HepG2 (cell line): Measurements from ENCODE around the gene FAM234B. TPM values are rescaled to one million over a fixed set of nuclear protein-coding genes. Genes with fewer than 3 reads are reported as not detected.

Experiments used
- ATAC-seq: fragments of 200-7000 bp; cut with Tn5 transposase; 3 replicates; pipeline ENCODE4 v1.9.1; 2020; ENCODE audit warnings: mild to moderate bottlenecking, moderate library complexity
- BruUV-seq: library from RNA; stranded (reverse); fragments of 400-500 nt; replicated peaks from 2 replicates; lab custom pipeline; 2021; lab: Mats Ljungman, UMichigan
- CTCF ChIA-PET: fragments of 300-600 bp; formaldehyde crosslinking; extraction: SDS; loops from one replicate; lab custom pipeline; 2021; ENCODE audit warnings: low total read pairs, inconsistent platforms, low intra/inter-chr PET ratio; lab: Yijun Ruan, JAX
- POLR2A ChIA-PET: fragments of 350-600 bp; sonication (Branson Sonifier 250); formaldehyde crosslinking; loops from one replicate; lab custom pipeline; 2020; ENCODE audit warnings: antibody characterized with exemption, inconsistent platforms; lab: Yijun Ruan, JAX
- DNase-seq: peaks from one replicate; pipeline ENCODE4 v3.0.0-alpha.2; 2015; ENCODE audit warnings: low spot score
- FAIRE-seq: peaks from 3 replicates; lab custom pipeline; 2011; peaks lifted over from hg19 to GRCh38; lab: Jason Lieb, UNC
- H2AFZ ChIP-seq: one replicate; pipeline ENCODE4 v1.6.1; 2011; ENCODE audit warnings: low read length, inconsistent platforms
- H3K27ac ChIP-seq: fragments of 300-600 bp; 3 replicates; pipeline ENCODE4 v1.8.0; 2011; ENCODE audit warnings: mixed run types, mild to moderate bottlenecking, mixed read lengths, low read length, inconsistent platforms; ENCODE audit not compliant: insufficient read depth; ENCODE audit errors: extremely low read length
- H3K27me3 ChIP-seq, 2 experiments: fragments of 200-600 bp in 1 of 2; 2 replicates in 1 of 2; 3 replicates in 1 of 2; pipeline versions ENCODE4 v1.6.0 to v1.8.0; 2011; ENCODE audit warnings: low read length in 2 of 2, mild to moderate bottlenecking in 2 of 2, moderate library complexity in 2 of 2, inconsistent platforms in 1 of 2; ENCODE audit not compliant: insufficient read depth in 2 of 2, control insufficient read depth in 1 of 2
- H3K36me3 ChIP-seq, 2 experiments: fragments of 200-600 bp in 1 of 2; replicated peaks in 1 of 2; 2 replicates in 1 of 2; 3 replicates in 1 of 2; pipeline versions ENCODE4 v1.5.1 to v1.8.0; 2011; ENCODE audit warnings: low read length in 2 of 2, inconsistent platforms in 1 of 2; ENCODE audit not compliant: insufficient read depth in 2 of 2, control insufficient read depth in 1 of 2
- H3K4me1 ChIP-seq: 2 replicates; pipeline ENCODE4 v1.5.1; 2012; ENCODE audit warnings: low read length, inconsistent platforms; ENCODE audit not compliant: insufficient read depth
- H3K4me2 ChIP-seq: 2 replicates; pipeline ENCODE4 v1.6.0; 2011; ENCODE audit warnings: low read depth, low read length, inconsistent platforms
- H3K4me3 ChIP-seq, 3 experiments: fragments of 200-600 bp in 1 of 3; sonication (generic), shearing (Covaris generic) in 1 of 3; replicated peaks in 1 of 3; 2 replicates each; pipeline ENCODE4 v1.5.1; 2011 to 2016; ENCODE audit warnings: low read length in 3 of 3, inconsistent platforms in 2 of 3, low read depth in 2 of 3, mild to moderate bottlenecking in 2 of 3, control low read depth in 1 of 3, mixed read lengths in 1 of 3; ENCODE audit not compliant: insufficient read depth in 1 of 3
- H3K79me2 ChIP-seq: one replicate; pipeline ENCODE4 v1.6.1; 2011; ENCODE audit warnings: low read length, inconsistent platforms; ENCODE audit not compliant: insufficient read depth
- H3K9ac ChIP-seq: 2 replicates; pipeline ENCODE4 v1.6.0; 2011; ENCODE audit warnings: mild to moderate bottlenecking, low read depth, low read length, inconsistent platforms; ENCODE audit not compliant: insufficient read depth
- H3K9me3 ChIP-seq: 2 replicates; pipeline ENCODE4 v1.5.1; 2012; ENCODE audit warnings: mild to moderate bottlenecking, low read length
- H4K20me1 ChIP-seq: 2 replicates; pipeline ENCODE4 v1.6.0; 2011; ENCODE audit warnings: inconsistent platforms, mild to moderate bottlenecking, low read length, moderate library complexity; ENCODE audit not compliant: insufficient read depth
- ADNP ChIP-seq: sonication (generic); formaldehyde crosslinking; IDR thresholded peaks from 2 replicates; pipeline ENCODE4 v1.4.0; 2020; ENCODE audit warnings: missing genetic modification reagents
- AGO1 ChIP-seq: fragments of 200-400 bp; formaldehyde crosslinking; IDR thresholded peaks from 2 replicates; pipeline ENCODE4 v1.6.1; 2017; ENCODE audit warnings: mild to moderate bottlenecking, low read depth, low read length, moderate library complexity; ENCODE audit not compliant: poor library complexity, severe bottlenecking
- HOXD1 ChIP-seq: sonication (generic); formaldehyde crosslinking; IDR thresholded peaks from 2 replicates; pipeline ENCODE4 v1.5.0; 2020; ENCODE audit warnings: missing genetic modification reagents
- KLF6 ChIP-seq: IDR thresholded peaks from 2 replicates; pipeline ENCODE4 v1.8.0; 2016; ENCODE audit warnings: missing biosample characterization, missing genetic modification reagents
- YEATS2 ChIP-seq: sonication (generic); formaldehyde crosslinking; IDR thresholded peaks from 2 replicates; pipeline ENCODE4 v1.4.0; 2020; ENCODE audit warnings: missing genetic modification reagents, borderline replicate concordance
- ZNF138 ChIP-seq: sonication (generic); formaldehyde crosslinking; IDR thresholded peaks from 2 replicates; pipeline ENCODE4 v1.5.0; 2020; ENCODE audit warnings: mild to moderate bottlenecking, low read depth, missing genetic modification reagents
- WGBS: methylation state at CpG from one replicate; pipeline ENCODE4 v1.1.6; 2017; ENCODE audit warnings: low lambda C conversion rate; 5-methylcytosine and 5-hydroxymethylcytosine counted together
- in situ Hi-C: cut with HindIII; loops from 2 replicates; pipeline ENCODE4 v1.10.0; 2017; ENCODE audit warnings: low pct_unique_long_range_greater_than_20kb; ENCODE audit not compliant: extremely low pct_ligation_motif_present
- intact Hi-C: fragments of 100-400 bp; cut with micrococcal nuclease; formaldehyde crosslinking; loops from one replicate; pipeline ENCODE4 v1.10.0; 2022; ENCODE audit not compliant: unreplicated experiment
- polyA plus RNA-seq, 8 experiments: library from polyadenylated mRNA; depleted of rRNA in 3 of 8; stranded (reverse) in 7 of 8; unstranded in 1 of 8; fragments of >200 nt; fragmentation: Illumina TruSeq in 4 of 8; extraction: Trizol in 4 of 8; gene quantifications; 2 replicates each; pipeline versions ENCODE4 v1.2.1 to v1.2.3, GENCODE V29; 2011 to 2016; ENCODE audit warnings: low read depth in 4 of 8, missing spikeins in 1 of 8, mixed read lengths in 1 of 8; ENCODE audit not compliant: insufficient read depth in 1 of 8
- total RNA-seq, 5 experiments: library from RNA; depleted of rRNA; stranded (reverse); fragments of >200 nt; fragmentation: Illumina TruSeq; extraction: Trizol; gene quantifications; 2 replicates each; pipeline ENCODE4 v1.2.3, GENCODE V29; 2016; ENCODE audit warnings: low read depth in 1 of 5
- TF ChIP-seq, protein P1 (sequence below): IDR thresholded peaks from 2 replicates; pipeline ENCODE4 v1.6.1; 2016; ENCODE audit warnings: missing compliant biosample characterization, missing genetic modification reagents, borderline replicate concordance

Gene FAM234B
- total and polyA plus RNA-seq, 2 of the 13 experiments (the other 11 are each of a cell fraction or from before 2014, with no cell fraction given): 7.8 to 13.8 TPM

DNA sequence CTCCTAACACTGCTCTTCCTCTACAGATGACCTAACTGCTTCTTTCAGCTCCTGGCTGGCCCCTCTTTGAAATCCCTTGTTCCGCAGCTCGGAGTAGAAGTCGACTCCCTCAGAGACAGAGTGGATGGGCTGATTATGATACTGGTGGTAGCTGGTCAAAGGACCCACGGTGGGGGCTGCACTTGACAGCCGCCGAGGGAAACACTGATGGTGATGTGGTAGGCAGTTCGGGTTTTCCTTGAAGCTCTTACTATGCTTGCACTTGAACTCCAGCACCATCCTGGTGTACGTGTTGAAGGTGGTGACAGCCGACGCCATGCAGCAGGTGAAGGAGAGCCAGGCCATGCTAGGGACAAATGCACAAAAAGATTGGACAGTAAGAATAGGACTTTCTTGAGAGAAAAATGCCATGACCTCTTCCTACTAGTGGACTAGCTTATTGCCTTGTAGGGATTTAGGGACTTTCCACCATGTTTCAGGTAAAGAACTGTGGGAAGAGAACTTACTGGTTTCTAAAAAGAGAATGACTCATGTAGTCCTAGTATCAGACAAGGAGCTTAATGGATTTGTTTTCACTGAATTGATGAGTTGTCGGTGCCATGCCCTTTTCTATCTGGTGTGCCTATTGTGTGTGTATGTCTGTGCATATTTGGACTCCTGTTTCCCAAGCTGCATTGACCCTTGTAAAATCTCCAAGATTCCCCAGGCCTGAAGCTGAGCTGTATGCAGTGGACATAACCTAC is 40.9 kb downstream of the FAM234B start (continued):
- TF ChIP-seq, protein P1, sequence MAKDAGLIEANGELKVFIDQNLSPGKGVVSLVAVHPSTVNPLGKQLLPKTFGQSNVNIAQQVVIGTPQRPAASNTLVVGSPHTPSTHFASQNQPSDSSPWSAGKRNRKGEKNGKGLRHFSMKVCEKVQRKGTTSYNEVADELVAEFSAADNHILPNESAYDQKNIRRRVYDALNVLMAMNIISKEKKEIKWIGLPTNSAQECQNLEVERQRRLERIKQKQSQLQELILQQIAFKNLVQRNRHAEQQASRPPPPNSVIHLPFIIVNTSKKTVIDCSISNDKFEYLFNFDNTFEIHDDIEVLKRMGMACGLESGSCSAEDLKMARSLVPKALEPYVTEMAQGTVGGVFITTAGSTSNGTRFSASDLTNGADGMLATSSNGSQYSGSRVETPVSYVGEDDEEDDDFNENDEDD (CRISPR knock-in tag): no peak
- TF ChIP-seq KLF6 (CRISPR knock-in tag) (no peak), HOXD1 (no peak)

DNA sequence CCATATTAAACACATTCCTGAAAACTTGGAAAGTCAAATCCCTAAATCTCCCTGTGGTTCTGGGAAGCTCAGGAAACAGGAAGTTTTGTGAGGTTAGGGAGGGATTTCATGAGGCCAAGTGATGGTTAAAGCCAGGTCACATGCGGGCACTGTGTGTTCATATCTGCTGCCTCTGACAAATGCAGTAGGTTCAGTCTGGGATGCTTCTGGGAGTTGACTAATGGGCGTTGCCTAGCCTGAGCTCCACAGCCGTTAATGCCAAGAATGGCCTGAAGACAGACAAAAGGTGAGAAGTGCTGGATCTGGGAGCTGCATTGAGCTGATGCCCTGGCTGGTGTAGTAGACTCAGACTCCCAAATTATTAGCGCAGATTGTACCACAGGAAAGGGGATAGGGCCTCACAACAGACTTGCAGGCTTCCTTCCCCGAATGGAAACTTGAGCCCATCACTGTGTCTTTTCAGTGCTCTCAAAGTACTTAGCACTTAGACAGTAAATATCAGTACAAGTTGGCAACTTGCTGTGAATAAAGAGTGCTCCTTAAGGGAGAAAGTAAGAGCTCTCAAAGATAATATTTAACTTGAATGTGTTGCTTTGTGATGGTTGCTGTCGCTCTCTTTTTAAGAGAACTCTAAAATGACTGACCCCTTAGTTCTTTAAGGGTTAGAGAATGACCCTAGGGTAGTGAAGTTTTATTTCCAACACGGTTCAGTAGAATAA is 41.9 kb downstream of the FAM234B start:
- no peaks in the 10 kb centered on the region for H3K4me1 ChIP-seq
- no peaks in the 10 kb centered on the region for H3K36me3 ChIP-seq
- FAIRE-seq: no peak
- H3K4me3 ChIP-seq: no peak overlapping the region
- H2AFZ ChIP-seq: no peak overlapping the region
- H3K9ac ChIP-seq: no peak overlapping the region
- H3K9me3 ChIP-seq: no peaks in the 10 kb centered on the region
- 25% methylated on average over 5 of the region's 7 CpGs for WGBS
- POLR2A ChIA-PET: no interaction called here
- CTCF ChIA-PET: no interaction called here
- no TSS peak for BruUV-seq
- no peak overlapping the region for H3K4me2 ChIP-seq
- H3K79me2 ChIP-seq: no peaks in the 10 kb centered on the region
- intact Hi-C loops (no loop called here), in situ Hi-C loops (no loop called here)
- peaks cover 2 to 27% of the 10 kb centered on the region in 2 experiments; a peak in 3 of 5 replicates for H3K27me3 ChIP-seq
- no peak for ATAC-seq
- H3K27ac ChIP-seq: no peak overlapping the region
- H4K20me1 ChIP-seq: no peaks in the 10 kb centered on the region
- TF ChIP-seq ADNP (no peak), ZNF138 (CRISPR knock-in tag) (no peak), AGO1 (no peak), YEATS2 (CRISPR knock-in tag) (no peak)
- no peak for DNase-seq
